ENCODE results near the gene RRM2.

Gene RRM2

DNA sequence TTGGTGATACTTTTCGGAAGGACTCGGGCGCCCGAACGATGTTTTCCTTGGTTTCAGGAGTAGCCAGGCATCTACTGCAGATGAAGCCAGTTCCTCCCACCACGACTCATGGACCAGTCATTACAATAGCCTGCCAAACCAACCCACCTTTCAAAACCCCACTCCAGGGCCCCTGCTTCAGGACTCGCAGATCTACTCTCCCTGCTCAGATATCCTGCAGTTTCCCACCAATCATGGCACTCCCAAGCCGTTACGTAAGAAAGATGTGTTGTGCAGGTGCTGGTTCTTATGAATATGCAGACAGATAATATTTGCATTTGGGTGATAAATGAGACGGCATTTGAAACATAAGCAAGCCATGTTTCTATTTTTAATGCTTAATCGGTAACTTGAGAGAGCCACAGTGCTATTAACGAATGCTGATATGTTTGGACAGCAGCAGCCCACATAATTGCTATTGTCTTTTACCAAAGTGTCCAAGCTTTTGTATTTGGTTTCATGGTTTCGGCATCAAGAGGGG lies 38.8 kb upstream of the RRM2 start:
- no peak for TF ChIP-seq CTCF (IDR thresholded peaks at IDR 0.05; ENCODE audit: control insufficient read depth, extremely low read depth, insufficient read depth)
- no peak for DNase-seq (ENCODE audit: low read depth)
- no peak overlapping the region for H3K4me3 ChIP-seq (ENCODE audit: low read depth, low read length)

DNA sequence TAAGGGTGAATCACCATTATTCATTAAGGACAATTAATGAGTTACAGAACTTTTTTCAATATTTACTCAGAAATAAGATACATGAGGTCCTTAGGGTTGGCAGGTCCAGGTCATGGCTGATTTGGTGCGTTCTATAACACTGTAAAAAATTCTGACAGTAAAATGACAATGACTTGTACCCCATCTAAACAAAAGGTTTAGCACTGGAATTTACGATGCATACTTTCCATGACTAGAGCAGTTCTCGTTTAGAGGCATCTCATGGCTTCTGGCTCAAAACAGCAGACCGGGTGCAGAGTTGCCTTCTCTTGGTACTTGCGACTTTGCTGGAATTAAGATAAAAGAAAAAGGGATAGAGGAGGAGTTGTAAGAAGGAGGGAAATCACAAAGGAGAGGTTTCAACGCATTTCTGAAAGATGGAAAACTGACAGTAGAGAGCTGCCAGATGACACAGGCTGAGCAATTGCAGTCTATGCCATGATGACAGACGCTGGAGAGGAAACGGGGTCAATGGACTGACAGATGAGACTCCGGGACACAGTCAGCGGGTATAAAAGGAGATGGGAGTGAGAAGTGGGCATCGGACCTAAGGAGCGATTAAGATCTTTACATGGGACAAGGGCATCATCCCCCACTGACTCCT lies 38.2 kb upstream of the RRM2 start:
- no peak overlapping the region for H3K4me3 ChIP-seq (ENCODE audit: low read depth, low read length)
- DNase-seq (ENCODE audit: low read depth): no peak
- TF ChIP-seq CTCF (IDR thresholded peaks at IDR 0.05; ENCODE audit: control insufficient read depth, extremely low read depth, insufficient read depth): no peak

DNA sequence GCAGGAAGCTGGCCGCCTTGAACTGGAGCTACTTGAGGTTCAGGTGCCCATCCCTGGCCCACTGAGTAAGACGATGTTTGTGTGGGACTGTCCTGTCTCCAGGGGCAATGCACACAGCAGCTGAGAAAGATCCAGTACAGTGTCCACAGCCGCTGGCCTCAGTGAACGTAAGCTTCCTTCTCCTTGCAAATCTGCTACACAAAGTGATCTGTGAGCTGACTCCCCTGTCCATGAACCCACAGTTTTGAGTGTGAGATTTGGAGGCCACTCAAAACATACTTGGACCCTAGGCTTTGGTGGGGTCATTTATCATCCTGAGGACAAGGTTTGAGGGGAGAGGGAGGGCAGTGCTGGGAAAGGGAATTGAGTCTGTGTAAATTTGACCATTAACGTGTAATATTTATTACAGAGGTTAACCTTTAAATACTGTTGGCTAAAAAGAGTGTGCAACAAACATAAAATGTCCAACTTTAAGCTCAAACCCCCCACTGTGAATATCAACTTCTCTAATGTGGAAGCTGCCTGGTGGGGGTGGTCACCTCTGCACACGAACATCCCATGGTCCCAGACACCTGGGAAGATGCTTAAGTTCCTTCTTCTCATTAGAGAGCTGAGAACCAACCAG lies 37.4 kb upstream of the RRM2 start:
- DNase-seq (ENCODE audit: low read depth): no peak
- H3K4me3 ChIP-seq (ENCODE audit: low read depth, low read length): no peak overlapping the region
- TF ChIP-seq CTCF (IDR thresholded peaks at IDR 0.05; ENCODE audit: control insufficient read depth, extremely low read depth, insufficient read depth): no peak

GRCh38 chr2:10085668-10086059 lies 36.9 kb upstream of the RRM2 start:
- TF ChIP-seq CTCF (IDR thresholded peaks at IDR 0.05; ENCODE audit: control insufficient read depth, extremely low read depth, insufficient read depth): no peak
- DNase-seq (ENCODE audit: low read depth): no peak
- H3K4me3 ChIP-seq (ENCODE audit: low read depth, low read length): no peak overlapping the region

- DNase-seq (ENCODE audit: low read depth): no peak
- H3K4me3 ChIP-seq (ENCODE audit: low read depth, low read length): no peak overlapping the region
- TF ChIP-seq CTCF (IDR thresholded peaks at IDR 0.05; ENCODE audit: control insufficient read depth, extremely low read depth, insufficient read depth): no peak
Observed at GRCh38 chr2:10086950-10087349, 35.6 kb upstream of the RRM2 start.

GRCh38 chr2:10087360-10087759 lies 35.2 kb upstream of the RRM2 start:
- no peak for TF ChIP-seq CTCF (IDR thresholded peaks at IDR 0.05; ENCODE audit: control insufficient read depth, extremely low read depth, insufficient read depth)
- no peak for DNase-seq (ENCODE audit: low read depth)
- no peak overlapping the region for H3K4me3 ChIP-seq (ENCODE audit: low read depth, low read length)
